Panc1 (cell line): ENCODE measurements around the gene NTN5.

Experiments used
- POLR2AphosphoS5 ChIP-seq: IDR thresholded peaks from 2 replicates; pipeline ENCODE4 v1.6.1; 2012; ENCODE audit warnings: mild to moderate bottlenecking, low read depth, low read length, moderate library complexity
- TF ChIP-seq, protein P1 (sequence below): fragments of 450-650 bp; IDR thresholded peaks from 2 replicates; pipeline ENCODE4 v1.5.1; 2017; ENCODE audit warnings: mild to moderate bottlenecking

DNA sequence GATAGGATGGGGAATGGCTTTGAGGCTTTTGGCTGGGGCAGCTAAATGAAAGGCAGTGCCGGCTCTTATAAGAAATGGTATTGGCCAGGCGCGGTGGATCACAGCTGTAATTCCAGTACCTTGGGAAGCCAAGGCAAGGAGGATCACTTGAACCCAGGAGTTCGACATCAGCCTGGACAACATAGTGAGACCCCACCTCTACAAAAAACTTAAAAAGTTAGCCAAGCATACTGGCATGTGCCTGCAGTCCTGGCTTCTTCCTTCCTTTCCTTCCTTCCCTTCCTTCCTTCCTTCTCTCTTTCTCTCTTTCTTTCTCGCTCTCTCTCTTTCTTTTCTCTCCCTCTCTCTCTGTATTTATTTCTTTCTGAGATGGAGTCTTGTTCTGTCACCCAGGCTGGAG lies 30.0 kb downstream of the NTN5 start:
- TF ChIP-seq, protein P1, sequence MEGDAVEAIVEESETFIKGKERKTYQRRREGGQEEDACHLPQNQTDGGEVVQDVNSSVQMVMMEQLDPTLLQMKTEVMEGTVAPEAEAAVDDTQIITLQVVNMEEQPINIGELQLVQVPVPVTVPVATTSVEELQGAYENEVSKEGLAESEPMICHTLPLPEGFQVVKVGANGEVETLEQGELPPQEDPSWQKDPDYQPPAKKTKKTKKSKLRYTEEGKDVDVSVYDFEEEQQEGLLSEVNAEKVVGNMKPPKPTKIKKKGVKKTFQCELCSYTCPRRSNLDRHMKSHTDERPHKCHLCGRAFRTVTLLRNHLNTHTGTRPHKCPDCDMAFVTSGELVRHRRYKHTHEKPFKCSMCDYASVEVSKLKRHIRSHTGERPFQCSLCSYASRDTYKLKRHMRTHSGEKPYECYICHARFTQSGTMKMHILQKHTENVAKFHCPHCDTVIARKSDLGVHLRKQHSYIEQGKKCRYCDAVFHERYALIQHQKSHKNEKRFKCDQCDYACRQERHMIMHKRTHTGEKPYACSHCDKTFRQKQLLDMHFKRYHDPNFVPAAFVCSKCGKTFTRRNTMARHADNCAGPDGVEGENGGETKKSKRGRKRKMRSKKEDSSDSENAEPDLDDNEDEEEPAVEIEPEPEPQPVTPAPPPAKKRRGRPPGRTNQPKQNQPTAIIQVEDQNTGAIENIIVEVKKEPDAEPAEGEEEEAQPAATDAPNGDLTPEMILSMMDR: no peak
- no peak for TF ChIP-seq POLR2AphosphoS5
